NB4 (cell line): ENCODE measurements around the gene TIPRL.
A peak's percentile ranks its signal among the peaks of the same experiment; 100 is the strongest.

Experiments used
- DNase-seq: peaks from one replicate; pipeline ENCODE4 v3.0.0; 2010; ENCODE audit warnings: low read depth
- H3K4me3 ChIP-seq: one replicate; pipeline ENCODE4 v1.5.1; 2011; ENCODE audit warnings: mild to moderate bottlenecking, low read depth, low read length, moderate library complexity
- CTCF ChIP-seq: IDR thresholded peaks from one replicate; pipeline ENCODE4 v1.5.1; 2012; ENCODE audit warnings: low read depth, low read length
- MAX ChIP-seq: IDR thresholded peaks from 2 replicates; pipeline ENCODE4 v1.6.1; 2011; ENCODE audit warnings: low read depth, low read length
- MYC ChIP-seq: IDR thresholded peaks from 2 replicates; pipeline ENCODE4 v1.6.1; 2011; ENCODE audit warnings: low read depth, low read length
- POLR2A ChIP-seq: IDR thresholded peaks from 2 replicates; pipeline ENCODE4 v1.6.1; 2011; ENCODE audit warnings: mild to moderate bottlenecking; ENCODE audit not compliant: insufficient read length; ENCODE audit errors: extremely low read depth

TIPRL gene

GRCh38 chr1:168141871-168142385, 36.8 kb upstream of the TIPRL start:
- no peak overlapping the region for H3K4me3 ChIP-seq
- TF ChIP-seq MAX (no peak), POLR2A (no peak), CTCF (no peak), MYC (no peak)
- DNase-seq: no peak

- DNase-seq: peak; percentile 92
- TF ChIP-seq POLR2A: no peak
- TF ChIP-seq CTCF: peak; percentile 97
- TF ChIP-seq MYC: 0 out of 2 replicates have a peak, but pooled peaks have one; percentile 35
- 0 out of 2 replicates have a peak, but pooled peaks have one; percentile 45 for TF ChIP-seq MAX
- H3K4me3 ChIP-seq: peak overlapping the region; percentile 9
Measured at GRCh38 chr1:168145184-168146159, 33.3 kb upstream of the TIPRL start.

GRCh38 chr1:168146160-168146539, 32.6 kb upstream of the TIPRL start:
- TF ChIP-seq POLR2A: no peak
- no peak overlapping the region for H3K4me3 ChIP-seq
- no peak for DNase-seq

- no peak for TF ChIP-seq POLR2A
- DNase-seq: no peak
- no peak overlapping the region for H3K4me3 ChIP-seq
Measured at GRCh38 chr1:168146626-168147025, 32.1 kb upstream of the TIPRL start.

- TF ChIP-seq POLR2A (no peak), CTCF (no peak), MAX (no peak), MYC (no peak)
- DNase-seq: no peak
Measured at GRCh38 chr1:168148916-168149315, 29.8 kb upstream of the TIPRL start.

GRCh38 chr1:168150283-168150682, 28.5 kb upstream of the TIPRL start:
- no peak for DNase-seq

More at GRCh38 chr1:168148916-168149315, 29.8 kb upstream of the TIPRL start:
- H3K4me3 ChIP-seq: no peak overlapping the region

More at GRCh38 chr1:168150283-168150682, 28.5 kb upstream of the TIPRL start:
- no peak overlapping the region for H3K4me3 ChIP-seq
- TF ChIP-seq MYC (no peak), POLR2A (no peak), MAX (no peak), CTCF (no peak)
